ENCODE results near the gene MEFV.
"Not testable (repeated sequence)": the region's sequence is repeated elsewhere in the genome, so short reads cannot be mapped to it uniquely, and the experiment has no call there.

Gene MEFV

DNA sequence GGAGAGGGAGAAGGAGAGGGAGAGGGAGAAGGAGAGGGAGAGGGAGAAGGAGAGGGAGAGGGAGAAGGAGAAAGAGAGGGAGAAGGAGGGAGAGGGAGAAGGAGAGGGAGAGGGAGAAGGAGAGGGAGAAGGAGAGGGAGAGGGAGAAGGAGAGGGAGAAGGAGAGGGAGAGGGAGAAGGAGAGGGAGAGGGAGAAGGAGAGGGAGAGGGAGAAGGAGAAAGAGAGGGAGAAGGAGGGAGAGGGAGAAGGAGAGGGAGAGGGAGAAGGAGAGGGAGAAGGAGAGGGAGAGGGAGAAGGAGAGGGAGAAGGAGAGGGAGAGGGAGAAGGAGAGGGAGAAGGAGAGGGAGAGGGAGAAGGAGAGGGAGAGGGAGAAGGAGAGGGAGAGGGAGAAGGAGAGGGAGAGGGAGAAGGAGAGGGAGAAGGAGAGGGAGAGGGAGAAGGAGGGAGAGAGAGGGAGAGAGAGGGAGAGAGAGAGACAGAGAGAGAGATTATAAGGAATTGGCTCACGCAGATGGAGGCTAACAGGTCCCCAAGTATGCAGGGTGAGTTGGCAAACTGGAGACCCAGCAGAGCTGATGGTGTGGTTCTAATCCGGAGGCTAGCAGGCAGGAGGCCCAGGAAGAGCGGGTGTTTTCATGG is 58.6 kb downstream of the MEFV start:
- not testable (repeated sequence) for H3K36me3 ChIP-seq (ENCODE audit: control insufficient read depth, insufficient read depth, low read length); H3K27ac ChIP-seq (ENCODE audit: low read depth, low read length, severe bottlenecking); H3K4me1 ChIP-seq (ENCODE audit: control insufficient read depth, insufficient read depth, low read length, poor library complexity, severe bottlenecking); H3K4me3 ChIP-seq (ENCODE audit: extremely low read depth, insufficient read depth, low read length, poor library complexity, severe bottlenecking); H3K9me3 ChIP-seq (ENCODE audit: control insufficient read depth, low read length)
- WGBS, 2 experiments (ENCODE audit: insufficient coverage in 2 of 2) = 41 to 50% methylated on average over 3 of the region's 3 CpGs

- no peaks in the 10 kb centered on the region for H3K36me3 ChIP-seq (ENCODE audit: control insufficient read depth, insufficient read depth, low read length)
- 56 to 57% methylated on average over 8 of the region's 10 CpGs for WGBS, 2 experiments (ENCODE audit: insufficient coverage in 2 of 2)
Measured at GRCh38 chr16:3195975-3196374, 60.5 kb downstream of the MEFV start.

GRCh38 chr16:3194792-3195191 is 61.6 kb downstream of the MEFV start:
- no peaks in the 10 kb centered on the region for H3K9me3 ChIP-seq (ENCODE audit: control insufficient read depth, low read length)
- H3K4me3 ChIP-seq (ENCODE audit: extremely low read depth, insufficient read depth, low read length, poor library complexity, severe bottlenecking) = no peak overlapping the region
- WGBS, 2 experiments (ENCODE audit: insufficient coverage in 2 of 2) = 90 to 92% methylated on average over 19 to 20 of the region's 20 CpGs
- H3K27ac ChIP-seq (ENCODE audit: low read depth, low read length, severe bottlenecking) = no peak overlapping the region
- no peaks in the 10 kb centered on the region for H3K4me1 ChIP-seq (ENCODE audit: control insufficient read depth, insufficient read depth, low read length, poor library complexity, severe bottlenecking)
- no peaks in the 10 kb centered on the region for H3K36me3 ChIP-seq (ENCODE audit: control insufficient read depth, insufficient read depth, low read length)

More at GRCh38 chr16:3195975-3196374, 60.5 kb downstream of the MEFV start:
- H3K4me3 ChIP-seq (ENCODE audit: extremely low read depth, insufficient read depth, low read length, poor library complexity, severe bottlenecking) = no peak overlapping the region
- H3K4me1 ChIP-seq (ENCODE audit: control insufficient read depth, insufficient read depth, low read length, poor library complexity, severe bottlenecking) = no peaks in the 10 kb centered on the region
- no peak overlapping the region for H3K27ac ChIP-seq (ENCODE audit: low read depth, low read length, severe bottlenecking)
- H3K9me3 ChIP-seq (ENCODE audit: control insufficient read depth, low read length) = no peaks in the 10 kb centered on the region

DNA sequence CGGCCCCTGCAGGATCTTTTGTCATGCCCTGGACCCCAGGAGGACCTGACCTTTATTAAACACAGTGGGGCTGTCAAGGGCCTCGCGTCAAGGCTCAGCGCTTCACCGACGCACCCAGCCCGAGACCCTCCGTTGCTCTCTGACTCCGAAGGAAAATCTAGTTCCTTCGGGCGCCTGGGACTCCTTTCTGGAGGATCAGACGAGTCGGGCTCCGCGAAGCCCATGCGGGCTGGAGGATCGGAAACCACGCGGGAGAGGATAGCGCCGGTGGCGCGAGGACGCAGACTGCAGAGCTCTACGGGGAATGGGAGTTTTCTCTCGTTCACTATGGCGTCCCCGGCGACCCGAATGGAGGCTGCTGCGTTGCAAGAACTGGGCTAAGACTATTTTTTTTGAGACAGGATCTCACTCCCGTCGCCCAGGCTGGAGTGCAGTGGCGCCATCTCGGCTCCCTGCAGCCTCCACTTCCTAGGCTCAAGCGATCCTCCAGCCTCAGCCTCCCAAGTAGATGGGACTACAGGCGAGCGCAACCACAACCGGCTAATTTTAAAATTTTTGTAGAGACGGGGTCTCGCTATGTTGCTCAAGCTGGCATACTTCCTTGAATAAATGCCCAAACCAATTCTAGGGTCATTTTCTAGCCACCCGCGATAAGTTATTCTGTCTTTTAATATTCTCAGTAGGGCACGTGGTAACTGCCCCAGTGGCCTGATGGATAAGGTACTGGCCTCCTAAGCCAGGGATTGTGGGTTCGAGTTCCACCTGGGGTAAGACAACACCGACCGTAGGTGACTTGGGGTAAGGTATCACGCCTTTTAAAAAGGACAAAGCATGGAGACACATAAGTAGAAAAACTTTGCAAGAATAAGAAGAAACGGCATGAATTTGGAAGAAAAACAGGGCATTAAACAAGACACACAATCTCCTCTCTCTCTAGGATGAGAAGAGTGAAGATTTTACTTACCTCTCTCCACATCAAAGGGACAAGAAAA is 62.9 kb downstream of the MEFV start:
- no peaks in the 10 kb centered on the region for H3K9me3 ChIP-seq (ENCODE audit: control insufficient read depth, low read length)
- no peaks in the 10 kb centered on the region for H3K4me1 ChIP-seq (ENCODE audit: control insufficient read depth, insufficient read depth, low read length, poor library complexity, severe bottlenecking)
- no peaks in the 10 kb centered on the region for H3K36me3 ChIP-seq (ENCODE audit: control insufficient read depth, insufficient read depth, low read length)
- 80 to 86% methylated on average over 45 to 46 of the region's 49 CpGs for whole genome bisulfite sequencing, 2 experiments (ENCODE audit: insufficient coverage in 2 of 2)
- H3K4me3 ChIP-seq (ENCODE audit: extremely low read depth, insufficient read depth, low read length, poor library complexity, severe bottlenecking) = no peak overlapping the region
- H3K27ac ChIP-seq (ENCODE audit: low read depth, low read length, severe bottlenecking) = no peak overlapping the region

DNA sequence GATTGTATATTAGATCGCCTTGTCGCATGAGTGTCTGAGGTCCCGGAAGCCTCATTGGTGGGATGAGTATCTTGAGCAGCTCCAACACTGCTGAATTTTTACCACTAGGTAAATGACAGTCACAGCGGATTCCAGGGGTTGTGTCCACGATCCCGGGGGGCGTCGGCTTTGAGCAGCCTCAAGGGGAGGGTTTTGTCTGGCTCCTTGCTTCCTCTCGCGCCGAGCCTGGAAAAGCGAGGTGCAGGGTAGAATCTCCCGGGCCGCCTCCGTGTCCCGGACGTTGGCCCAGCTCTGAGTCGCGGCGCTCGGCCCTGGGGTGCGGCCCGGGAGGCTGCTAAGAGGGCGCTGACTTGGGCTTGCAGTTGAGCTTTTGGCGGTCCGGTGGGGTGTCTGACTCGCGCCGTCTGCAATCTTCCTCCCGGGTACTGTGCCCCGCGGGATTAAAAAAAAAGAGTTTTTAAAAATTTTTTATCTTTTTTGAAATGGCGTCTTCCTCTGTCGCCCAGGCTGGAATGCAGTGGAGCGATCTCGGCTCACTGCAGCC is 63.9 kb downstream of the MEFV start:
- Histone ChIP-seq H3K4me3 (ENCODE audit: extremely low read depth, insufficient read depth, low read length, poor library complexity, severe bottlenecking) (no peak overlapping the region), H3K4me1 (ENCODE audit: control insufficient read depth, insufficient read depth, low read length, poor library complexity, severe bottlenecking) (no peaks in the 10 kb centered on the region), H3K9me3 (ENCODE audit: control insufficient read depth, low read length) (no peaks in the 10 kb centered on the region), H3K36me3 (ENCODE audit: control insufficient read depth, insufficient read depth, low read length) (no peaks in the 10 kb centered on the region), H3K27ac (ENCODE audit: low read depth, low read length, severe bottlenecking) (no peak overlapping the region)
- 82 to 85% methylated on average over 32 to 33 of the region's 36 CpGs for WGBS, 2 experiments (ENCODE audit: insufficient coverage in 2 of 2)

Measured in mesodermal cell (in vitro differentiated cells).